ENCODE data around the gene TMEM63A.

TMEM63A gene

GRCh38 chr1:225863167-225863566 lies 19.0 kb downstream of the TMEM63A start:
- DNase-seq: no peak

- DNase-seq: no peak
These were observed 19.6 kb downstream of the TMEM63A start for GRCh38 chr1:225862581-225862950.

GRCh38 chr1:225861834-225862580 lies 20.2 kb downstream of the TMEM63A start:
- DNase-seq: no peak

GRCh38 chr1:225860876-225861441 lies 21.2 kb downstream of the TMEM63A start:
- DNase-seq: no peak

- no peak for DNase-seq
These were observed 22.1 kb downstream of the TMEM63A start for GRCh38 chr1:225860107-225860506.

- DNase-seq: no peak
These were observed 23.0 kb downstream of the TMEM63A start for GRCh38 chr1:225859151-225859550.

GRCh38 chr1:225857256-225857655 lies 24.9 kb downstream of the TMEM63A start:
- DNase-seq: no peak

GRCh38 chr1:225855503-225856300 lies 26.5 kb downstream of the TMEM63A start:
- no peak for DNase-seq

- no peak for DNase-seq
These were observed 28.7 kb downstream of the TMEM63A start for GRCh38 chr1:225853441-225853840.

- no peak for DNase-seq
These were observed 29.6 kb downstream of the TMEM63A start for GRCh38 chr1:225852413-225853124.

GRCh38 chr1:225851805-225852204 lies 30.4 kb downstream of the TMEM63A start:
- DNase-seq: no peak

- no peak for DNase-seq
These were observed 31.8 kb downstream of the TMEM63A start for GRCh38 chr1:225850370-225850769.

GRCh38 chr1:225849925-225850324 lies 32.3 kb downstream of the TMEM63A start:
- DNase-seq: no peak

GRCh38 chr1:225848030-225848955 lies 33.9 kb downstream of the TMEM63A start:
- DNase-seq: peak; percentile 72

GRCh38 chr1:225847610-225848009 lies 34.6 kb downstream of the TMEM63A start:
- peak; percentile 72 for DNase-seq

GRCh38 chr1:225846331-225847310 lies 35.6 kb downstream of the TMEM63A start:
- DNase-seq: no peak

- no peak for DNase-seq
These were observed 36.5 kb downstream of the TMEM63A start for GRCh38 chr1:225845571-225846259.

GRCh38 chr1:225845097-225845496 lies 37.1 kb downstream of the TMEM63A start:
- no peak for DNase-seq

- no peak for DNase-seq
These were observed 37.7 kb downstream of the TMEM63A start for GRCh38 chr1:225844236-225845061.

Measured in DMS79 treated with DMSO at 0.1 percent for 48 hours (cell line).